ENCODE data around the gene BYSL.

DNA sequence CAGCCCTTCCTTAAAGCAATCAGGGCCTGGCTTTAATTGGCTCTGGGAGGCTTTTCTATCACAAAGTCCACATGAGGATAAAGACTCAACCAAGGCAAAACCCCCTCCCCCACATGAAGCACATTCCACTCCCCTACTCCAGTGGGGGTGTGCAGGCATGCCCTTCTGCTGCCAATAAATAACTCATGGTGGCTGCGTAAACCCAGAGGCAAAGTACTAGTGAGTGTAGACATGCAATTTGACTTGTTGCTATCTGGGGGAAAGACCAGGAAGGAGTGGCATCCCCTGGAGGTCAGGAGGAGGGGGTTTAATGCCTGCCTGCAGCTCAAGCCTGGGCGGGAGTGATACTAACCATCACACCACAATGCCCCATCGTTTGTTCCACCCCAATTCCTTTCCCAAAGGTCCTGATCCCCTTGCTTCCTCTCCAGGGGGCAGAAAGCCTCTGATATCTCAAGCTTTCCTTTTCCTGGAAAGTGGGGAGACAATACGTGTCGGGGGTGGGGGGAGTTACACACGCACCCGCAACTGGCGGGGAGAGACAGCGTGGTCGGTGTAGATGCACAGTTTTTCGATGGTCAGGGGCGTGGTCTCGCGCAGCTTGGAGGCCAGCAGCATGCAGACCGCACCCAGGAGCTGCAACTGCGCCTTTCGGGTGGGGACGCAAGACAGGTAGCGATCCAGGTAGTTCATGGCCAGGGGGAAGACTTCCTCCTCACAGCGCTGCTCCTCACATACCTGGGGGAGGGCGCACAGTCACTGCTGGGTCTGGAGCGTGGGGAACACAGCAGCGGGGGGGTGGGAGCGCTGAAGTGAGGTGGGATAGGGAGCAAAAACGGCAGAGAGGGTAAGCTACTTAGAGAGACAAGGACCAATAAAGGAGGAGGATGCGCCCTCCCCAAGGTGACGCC lies 18.8 kb downstream of the BYSL start:
- no peak for TF ChIP-seq ZBTB7A (IDR thresholded peaks at IDR 0.05; ENCODE audit: low read depth)
- TF ChIP-seq MAX (IDR thresholded peaks at IDR 0.05): no peak
- no peak for TF ChIP-seq NFIC (IDR thresholded peaks at IDR 0.05)
- TF ChIP-seq EP300 (IDR thresholded peaks at IDR 0.05; ENCODE audit: borderline replicate concordance): no peak
- TF ChIP-seq, protein P1, sequence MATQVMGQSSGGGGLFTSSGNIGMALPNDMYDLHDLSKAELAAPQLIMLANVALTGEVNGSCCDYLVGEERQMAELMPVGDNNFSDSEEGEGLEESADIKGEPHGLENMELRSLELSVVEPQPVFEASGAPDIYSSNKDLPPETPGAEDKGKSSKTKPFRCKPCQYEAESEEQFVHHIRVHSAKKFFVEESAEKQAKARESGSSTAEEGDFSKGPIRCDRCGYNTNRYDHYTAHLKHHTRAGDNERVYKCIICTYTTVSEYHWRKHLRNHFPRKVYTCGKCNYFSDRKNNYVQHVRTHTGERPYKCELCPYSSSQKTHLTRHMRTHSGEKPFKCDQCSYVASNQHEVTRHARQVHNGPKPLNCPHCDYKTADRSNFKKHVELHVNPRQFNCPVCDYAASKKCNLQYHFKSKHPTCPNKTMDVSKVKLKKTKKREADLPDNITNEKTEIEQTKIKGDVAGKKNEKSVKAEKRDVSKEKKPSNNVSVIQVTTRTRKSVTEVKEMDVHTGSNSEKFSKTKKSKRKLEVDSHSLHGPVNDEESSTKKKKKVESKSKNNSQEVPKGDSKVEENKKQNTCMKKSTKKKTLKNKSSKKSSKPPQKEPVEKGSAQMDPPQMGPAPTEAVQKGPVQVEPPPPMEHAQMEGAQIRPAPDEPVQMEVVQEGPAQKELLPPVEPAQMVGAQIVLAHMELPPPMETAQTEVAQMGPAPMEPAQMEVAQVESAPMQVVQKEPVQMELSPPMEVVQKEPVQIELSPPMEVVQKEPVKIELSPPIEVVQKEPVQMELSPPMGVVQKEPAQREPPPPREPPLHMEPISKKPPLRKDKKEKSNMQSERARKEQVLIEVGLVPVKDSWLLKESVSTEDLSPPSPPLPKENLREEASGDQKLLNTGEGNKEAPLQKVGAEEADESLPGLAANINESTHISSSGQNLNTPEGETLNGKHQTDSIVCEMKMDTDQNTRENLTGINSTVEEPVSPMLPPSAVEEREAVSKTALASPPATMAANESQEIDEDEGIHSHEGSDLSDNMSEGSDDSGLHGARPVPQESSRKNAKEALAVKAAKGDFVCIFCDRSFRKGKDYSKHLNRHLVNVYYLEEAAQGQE (IDR thresholded peaks at IDR 0.05; ENCODE audit: low read depth): no peak
- no peak for TF ChIP-seq EGR1 (IDR thresholded peaks at IDR 0.05)
- no peak for TF ChIP-seq RAD21 (IDR thresholded peaks at IDR 0.05; ENCODE audit: low read depth)
- TF ChIP-seq TAF1 (IDR thresholded peaks at IDR 0.05; ENCODE audit: low read depth): no peak
- no peak for TF ChIP-seq YY1 (IDR thresholded peaks at IDR 0.05; ENCODE audit: low read depth)

All from Ishikawa (cell line).